GM12878 (cell line): Measurements from ENCODE around the gene PITPNB. TPM values are rescaled to one million over a fixed set of nuclear protein-coding genes. Genes with fewer than 3 reads are reported as not detected.

Experiments used
- ATAC-seq: fragments of 200-7000 bp; cut with Tn5 transposase; 3 replicates; pipeline ENCODE4 v1.9.1; 2020; ENCODE audit warnings: mild to moderate bottlenecking, moderate library complexity
- BruUV-seq: library from RNA; stranded (reverse); fragments of 400-500 nt; replicated peaks from 2 replicates; lab custom pipeline; 2021; lab: Mats Ljungman, UMichigan
- CTCF ChIA-PET: fragments of 300-600 bp; sonication (Branson Sonifier 250); formaldehyde crosslinking; extraction: SDS; loops from one replicate; lab custom pipeline; 2021; ENCODE audit warnings: inconsistent platforms; lab: Yijun Ruan, JAX
- POLR2A ChIA-PET: fragments of 350-600 bp; formaldehyde crosslinking; extraction: SDS; loops from one replicate; lab custom pipeline; 2021; ENCODE audit warnings: inconsistent platforms; lab: Charles Lee
- RAD21 ChIA-PET: fragments of 300-600 bp; sonication (Branson Sonifier 250); formaldehyde crosslinking; loops from one replicate; lab custom pipeline; 2023; ENCODE audit warnings: antibody characterized with exemption; ENCODE audit not compliant: unreplicated experiment; lab: Charles Lee
- SMC1A ChIA-PET: fragments of 300-600 bp; sonication (Branson Sonifier 250); formaldehyde crosslinking; loops from one replicate; lab custom pipeline; 2023; ENCODE audit not compliant: unreplicated experiment, uncharacterized antibody; lab: Charles Lee
- DNase-seq: peaks from one replicate; pipeline ENCODE4 v3.0.0-alpha.2; 2011; ENCODE audit warnings: low read depth, low spot score
- FAIRE-seq: peaks from 3 replicates; lab custom pipeline; 2011; peaks lifted over from hg19 to GRCh38; lab: Jason Lieb, UNC
- H2AFZ ChIP-seq: 2 replicates; pipeline ENCODE4 v1.6.0; 2011; ENCODE audit warnings: low read depth, low read length, control low read depth; ENCODE audit not compliant: control insufficient read depth
- H3K27ac ChIP-seq: 2 replicates; pipeline ENCODE4 v1.5.1; 2011; ENCODE audit warnings: control low read depth; ENCODE audit not compliant: control insufficient read depth, insufficient read depth
- H3K27me3 ChIP-seq, 2 experiments: replicated peaks in 1 of 2; 2 replicates each; pipeline versions ENCODE4 v1.6.0 to v1.6.1; 2011; ENCODE audit warnings: low read length in 1 of 2; ENCODE audit not compliant: control insufficient read depth in 2 of 2, insufficient read depth in 2 of 2
- H3K36me3 ChIP-seq, 2 experiments: 2 replicates each; pipeline ENCODE4 v1.5.1; 2011; ENCODE audit warnings: low read length in 1 of 2; ENCODE audit not compliant: control insufficient read depth in 2 of 2, insufficient read depth in 2 of 2
- H3K4me1 ChIP-seq: 2 replicates; pipeline ENCODE4 v1.6.1; 2011; ENCODE audit warnings: mild to moderate bottlenecking, low read length, moderate library complexity, mixed read lengths; ENCODE audit not compliant: control insufficient read depth, insufficient read depth
- H3K4me2 ChIP-seq: 2 replicates; pipeline ENCODE4 v1.6.0; 2011; ENCODE audit warnings: control low read depth; ENCODE audit not compliant: control insufficient read depth, insufficient read depth
- H3K4me3 ChIP-seq: fragments of 200-600 bp; sonication (generic); 2 replicates; pipeline ENCODE4 v1.5.1; 2016
- H3K79me2 ChIP-seq: 2 replicates; pipeline ENCODE4 v1.6.0; 2011; ENCODE audit warnings: low read length; ENCODE audit not compliant: control insufficient read depth, insufficient read depth
- H3K9ac ChIP-seq: 2 replicates; pipeline ENCODE4 v1.8.0; 2011; ENCODE audit warnings: low read length, control low read depth, mixed read lengths; ENCODE audit not compliant: control insufficient read depth, insufficient read depth
- H3K9me3 ChIP-seq: replicated peaks from 3 replicates; pipeline ENCODE4 v1.5.1; 2011; ENCODE audit warnings: mild to moderate bottlenecking, low read length; ENCODE audit not compliant: control insufficient read depth, insufficient read depth
- H4K20me1 ChIP-seq: 2 replicates; pipeline ENCODE4 v1.6.0; 2011; ENCODE audit not compliant: control insufficient read depth, insufficient read depth
- BCL11A ChIP-seq: IDR thresholded peaks from 2 replicates; pipeline ENCODE4 v1.6.1; 2011; ENCODE audit warnings: low read depth, low read length
- HDGF ChIP-seq: fragments of 450-650 bp; IDR thresholded peaks from 2 replicates; pipeline ENCODE4 v1.6.1; 2016; ENCODE audit warnings: antibody characterized with exemption
- POLR2AphosphoS2 ChIP-seq: IDR thresholded peaks from 2 replicates; pipeline ENCODE4 v1.6.1; 2011; ENCODE audit warnings: low read depth, mild to moderate bottlenecking, low read length, improper control_type of control experiment, moderate library complexity
- POLR2AphosphoS5 ChIP-seq: IDR thresholded peaks from 2 replicates; pipeline ENCODE4 v1.6.1; 2011; ENCODE audit warnings: mild to moderate bottlenecking, low read length, inconsistent platforms
- TCF12 ChIP-seq: IDR thresholded peaks from 2 replicates; pipeline ENCODE4 v1.6.1; 2011; ENCODE audit warnings: low read depth, mild to moderate bottlenecking, low read length
- WRNIP1 ChIP-seq: IDR thresholded peaks from 2 replicates; pipeline ENCODE4 v1.6.1; 2011; ENCODE audit warnings: low read depth, low read length, improper control_type of control experiment, borderline replicate concordance
- WGBS: methylation state at CpG from one replicate; pipeline ENCODE4 v1.1.6; 2016; ENCODE audit warnings: low lambda C conversion rate; ENCODE audit not compliant: insufficient replicate concordance, insufficient coverage; ENCODE audit errors: missing lambda C conversion rate; 5-methylcytosine and 5-hydroxymethylcytosine counted together
- in situ Hi-C: fragments of 300-500 bp; cut with MboI; formaldehyde crosslinking; loops from 9 replicates; pipeline ENCODE4 v1.14.3; 2018; ENCODE audit warnings: mixed read lengths
- intact Hi-C: fragments of 100-400 bp; cut with micrococcal nuclease; formaldehyde crosslinking; loops from one replicate; pipeline ENCODE4 v1.14.2; 2022; ENCODE audit not compliant: unreplicated experiment
- polyA plus RNA-seq, 11 experiments: library from polyadenylated mRNA; depleted of rRNA in 4 of 11; unstranded in 6 of 11; stranded (reverse) in 5 of 11; fragments of >200 nt; fragmentation: Nextera tagmentation in 4 of 11; fragmentation: Illumina TruSeq in 1 of 11; extraction: Ambion mirVana in 4 of 11; extraction: Trizol in 1 of 11; gene quantifications; 1 replicate in 1 of 11; 2 replicates in 10 of 11; pipeline versions ENCODE4 v1.2.1 to v1.2.3, GENCODE V29; 2011 to 2016; ENCODE audit warnings: inconsistent platforms in 2 of 11, missing spikeins in 2 of 11, low read depth in 1 of 11
- total RNA-seq, 4 experiments: library from RNA; depleted of rRNA in 3 of 4; stranded (reverse); fragments of >200 nt in 3 of 4; fragmentation: Illumina TruSeq in 1 of 4; extraction: Trizol in 1 of 4; gene quantifications; 2 replicates each; pipeline versions ENCODE4 v1.2.1 to v1.2.3, GENCODE V29; 2013 to 2021
- TF ChIP-seq, protein P1 (sequence below): IDR thresholded peaks from 2 replicates; pipeline ENCODE4 v1.6.1; 2012; ENCODE audit warnings: low read length, inconsistent platforms
- TF ChIP-seq, protein P2 (sequence below): fragments of 450-650 bp; IDR thresholded peaks from 2 replicates; pipeline ENCODE4 v1.6.1; 2016; ENCODE audit warnings: mild to moderate bottlenecking, moderate library complexity, borderline replicate concordance

PITPNB gene
- total and polyA plus RNA-seq, 10 of the 15 experiments (the other 5 are each of a cell fraction or from before 2014, with no cell fraction given) = 19.7 to 116 (median 64.9) TPM

DNA sequence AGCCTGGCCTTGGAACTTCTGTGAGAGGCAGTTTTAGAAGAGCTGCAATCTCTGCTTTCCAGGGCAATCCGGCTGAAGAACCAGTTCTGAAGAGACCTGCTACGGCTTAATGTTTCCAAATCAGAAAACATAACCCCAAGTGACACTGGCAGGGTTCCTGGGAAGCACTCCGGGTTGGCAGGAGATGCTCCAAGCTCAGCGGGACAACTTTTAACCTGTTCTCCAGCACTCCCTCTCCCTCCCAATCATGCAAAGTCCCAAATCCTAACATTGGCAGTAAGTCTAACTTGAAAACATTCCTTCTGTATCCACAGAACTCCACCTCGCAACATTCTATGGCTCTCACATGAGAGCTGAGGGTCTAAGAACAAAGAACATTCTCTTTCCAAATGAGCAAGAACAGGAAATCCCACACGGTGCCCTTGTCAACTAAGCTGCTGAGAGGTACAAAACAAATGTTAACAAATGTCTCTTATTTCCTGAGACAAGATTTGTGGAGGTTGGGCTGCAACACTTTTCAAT lies 69.0 kb downstream of the PITPNB start:
- in situ Hi-C loops (no loop called here), intact Hi-C loops (no loop called here)
- DNase-seq (no peak), ATAC-seq (no peak), FAIRE-seq (no peak)
- Histone ChIP-seq H2AFZ (no peak overlapping the region), H3K27me3 (no peaks in the 10 kb centered on the region), H3K4me1 (no peaks in the 10 kb centered on the region), H3K4me2 (no peak overlapping the region), H4K20me1 (no peaks in the 10 kb centered on the region), H3K36me3 (peaks cover 10 to 25% of the 10 kb centered on the region in 2 experiments), H3K4me3 (no peak overlapping the region), H3K79me2 (no peaks in the 10 kb centered on the region), H3K9ac (no peak overlapping the region), H3K27ac (no peak overlapping the region), H3K9me3 (no peaks in the 10 kb centered on the region)
- CTCF ChIA-PET = interaction anchor here (0.5 kb wide), 1 partner anchor 108 kb away, joined by 5 read pairs; no protein-coding TSS in a partner anchor
- TF ChIP-seq HDGF (no peak), WRNIP1 (no peak), TCF12 (no peak), POLR2AphosphoS2 (no peak), BCL11A (no peak)
- TF ChIP-seq, protein P1, sequence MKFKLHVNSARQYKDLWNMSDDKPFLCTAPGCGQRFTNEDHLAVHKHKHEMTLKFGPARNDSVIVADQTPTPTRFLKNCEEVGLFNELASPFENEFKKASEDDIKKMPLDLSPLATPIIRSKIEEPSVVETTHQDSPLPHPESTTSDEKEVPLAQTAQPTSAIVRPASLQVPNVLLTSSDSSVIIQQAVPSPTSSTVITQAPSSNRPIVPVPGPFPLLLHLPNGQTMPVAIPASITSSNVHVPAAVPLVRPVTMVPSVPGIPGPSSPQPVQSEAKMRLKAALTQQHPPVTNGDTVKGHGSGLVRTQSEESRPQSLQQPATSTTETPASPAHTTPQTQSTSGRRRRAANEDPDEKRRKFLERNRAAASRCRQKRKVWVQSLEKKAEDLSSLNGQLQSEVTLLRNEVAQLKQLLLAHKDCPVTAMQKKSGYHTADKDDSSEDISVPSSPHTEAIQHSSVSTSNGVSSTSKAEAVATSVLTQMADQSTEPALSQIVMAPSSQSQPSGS = no peak
- RAD21 ChIA-PET = no interaction called here
- WGBS = 83% methylated on average over 6 of the region's 6 CpGs
- BruUV-seq = no TSS peak
- POLR2A ChIA-PET = interaction anchor here (1.1 kb wide), 1 partner anchor 1142 kb away, joined by 3 read pairs; no protein-coding TSS in a partner anchor
- SMC1A ChIA-PET = interaction anchor here (1.1 kb wide), 1 partner anchor 21 kb away, joined by 3 read pairs; no protein-coding TSS in a partner anchor

DNA sequence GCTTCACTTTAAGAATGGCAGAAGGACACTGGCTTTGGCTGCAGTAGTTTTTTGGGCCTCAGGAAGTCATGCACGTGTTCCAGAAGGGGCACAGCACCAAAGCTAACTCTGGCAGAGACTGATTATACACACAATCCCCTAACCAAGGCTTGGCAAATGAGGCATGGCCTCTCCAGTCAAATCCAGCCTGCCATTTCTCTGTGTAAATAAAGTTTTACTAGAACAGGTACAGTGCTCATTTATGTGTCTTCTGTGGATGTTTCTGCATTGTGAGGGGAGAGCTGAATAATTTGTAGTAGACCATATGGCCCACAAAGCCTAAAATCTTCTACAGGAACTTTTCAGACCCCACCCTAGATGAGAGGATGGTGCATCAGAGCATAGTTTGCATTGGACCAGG lies 71.1 kb downstream of the PITPNB start:
- Histone ChIP-seq H3K9ac (no peak overlapping the region), H3K27ac (no peak overlapping the region), H3K4me1 (no peaks in the 10 kb centered on the region), H3K36me3 (peaks cover 8 to 25% of the 10 kb centered on the region in 2 experiments), H4K20me1 (no peaks in the 10 kb centered on the region), H3K4me2 (no peak overlapping the region), H3K4me3 (no peak overlapping the region), H3K79me2 (no peaks in the 10 kb centered on the region), H2AFZ (no peak overlapping the region), H3K27me3 (no peaks in the 10 kb centered on the region), H3K9me3 (no peaks in the 10 kb centered on the region)
- WGBS = 40% methylated on average over 1 of the region's 1 CpG
- no TSS peak for BruUV-seq
- ChIA-PET CTCF (no interaction called here), SMC1A (interaction anchor here (1.1 kb wide), 1 partner anchor 12 kb away, joined by 3 read pairs; no protein-coding TSS in a partner anchor), RAD21 (no interaction called here), POLR2A (no interaction called here)
- ATAC-seq = no peak
- DNase-seq = no peak
- in situ Hi-C loops (no loop called here), intact Hi-C loops (no loop called here)
- FAIRE-seq = no peak
- no peak for TF ChIP-seq POLR2AphosphoS5
- TF ChIP-seq, protein P2, sequence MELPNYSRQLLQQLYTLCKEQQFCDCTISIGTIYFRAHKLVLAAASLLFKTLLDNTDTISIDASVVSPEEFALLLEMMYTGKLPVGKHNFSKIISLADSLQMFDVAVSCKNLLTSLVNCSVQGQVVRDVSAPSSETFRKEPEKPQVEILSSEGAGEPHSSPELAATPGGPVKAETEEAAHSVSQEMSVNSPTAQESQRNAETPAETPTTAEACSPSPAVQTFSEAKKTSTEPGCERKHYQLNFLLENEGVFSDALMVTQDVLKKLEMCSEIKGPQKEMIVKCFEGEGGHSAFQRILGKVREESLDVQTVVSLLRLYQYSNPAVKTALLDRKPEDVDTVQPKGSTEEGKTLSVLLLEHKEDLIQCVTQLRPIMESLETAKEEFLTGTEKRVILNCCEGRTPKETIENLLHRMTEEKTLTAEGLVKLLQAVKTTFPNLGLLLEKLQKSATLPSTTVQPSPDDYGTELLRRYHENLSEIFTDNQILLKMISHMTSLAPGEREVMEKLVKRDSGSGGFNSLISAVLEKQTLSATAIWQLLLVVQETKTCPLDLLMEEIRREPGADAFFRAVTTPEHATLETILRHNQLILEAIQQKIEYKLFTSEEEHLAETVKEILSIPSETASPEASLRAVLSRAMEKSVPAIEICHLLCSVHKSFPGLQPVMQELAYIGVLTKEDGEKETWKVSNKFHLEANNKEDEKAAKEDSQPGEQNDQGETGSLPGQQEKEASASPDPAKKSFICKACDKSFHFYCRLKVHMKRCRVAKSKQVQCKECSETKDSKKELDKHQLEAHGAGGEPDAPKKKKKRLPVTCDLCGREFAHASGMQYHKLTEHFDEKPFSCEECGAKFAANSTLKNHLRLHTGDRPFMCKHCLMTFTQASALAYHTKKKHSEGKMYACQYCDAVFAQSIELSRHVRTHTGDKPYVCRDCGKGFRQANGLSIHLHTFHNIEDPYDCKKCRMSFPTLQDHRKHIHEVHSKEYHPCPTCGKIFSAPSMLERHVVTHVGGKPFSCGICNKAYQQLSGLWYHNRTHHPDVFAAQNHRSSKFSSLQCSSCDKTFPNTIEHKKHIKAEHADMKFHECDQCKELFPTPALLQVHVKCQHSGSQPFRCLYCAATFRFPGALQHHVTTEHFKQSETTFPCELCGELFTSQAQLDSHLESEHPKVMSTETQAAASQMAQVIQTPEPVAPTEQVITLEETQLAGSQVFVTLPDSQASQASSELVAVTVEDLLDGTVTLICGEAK = peak; percentile 20; the same call in 1 of the 2 replicates
